HepG2 (cell line): ENCODE results near the gene PLCB4. TPM values are rescaled to one million over a fixed set of nuclear protein-coding genes. Genes with fewer than 3 reads are reported as not detected.

Source experiments
- ATAC-seq: fragments of 200-7000 bp; cut with Tn5 transposase; 3 replicates; pipeline ENCODE4 v1.9.1; 2020; ENCODE audit warnings: mild to moderate bottlenecking, moderate library complexity
- BruUV-seq: library from RNA; stranded (reverse); fragments of 400-500 nt; replicated peaks from 2 replicates; lab custom pipeline; 2021; lab: Mats Ljungman, UMichigan
- CTCF ChIA-PET: fragments of 300-600 bp; formaldehyde crosslinking; extraction: SDS; loops from one replicate; lab custom pipeline; 2021; ENCODE audit warnings: low total read pairs, inconsistent platforms, low intra/inter-chr PET ratio; lab: Yijun Ruan, JAX
- POLR2A ChIA-PET: fragments of 350-600 bp; sonication (Branson Sonifier 250); formaldehyde crosslinking; loops from one replicate; lab custom pipeline; 2020; ENCODE audit warnings: antibody characterized with exemption, inconsistent platforms; lab: Yijun Ruan, JAX
- DNase-seq: peaks from one replicate; pipeline ENCODE4 v3.0.0-alpha.2; 2015; ENCODE audit warnings: low spot score
- FAIRE-seq: peaks from 3 replicates; lab custom pipeline; 2011; peaks lifted over from hg19 to GRCh38; lab: Jason Lieb, UNC
- H2AFZ ChIP-seq: one replicate; pipeline ENCODE4 v1.6.1; 2011; ENCODE audit warnings: low read length, inconsistent platforms
- H3K27ac ChIP-seq: fragments of 300-600 bp; 3 replicates; pipeline ENCODE4 v1.8.0; 2011; ENCODE audit warnings: mixed run types, mild to moderate bottlenecking, mixed read lengths, low read length, inconsistent platforms; ENCODE audit not compliant: insufficient read depth; ENCODE audit errors: extremely low read length
- H3K27me3 ChIP-seq, 2 experiments: fragments of 200-600 bp in 1 of 2; 2 replicates in 1 of 2; 3 replicates in 1 of 2; pipeline versions ENCODE4 v1.6.0 to v1.8.0; 2011; ENCODE audit warnings: low read length in 2 of 2, mild to moderate bottlenecking in 2 of 2, moderate library complexity in 2 of 2, inconsistent platforms in 1 of 2; ENCODE audit not compliant: insufficient read depth in 2 of 2, control insufficient read depth in 1 of 2
- H3K36me3 ChIP-seq, 2 experiments: fragments of 200-600 bp in 1 of 2; replicated peaks in 1 of 2; 2 replicates in 1 of 2; 3 replicates in 1 of 2; pipeline versions ENCODE4 v1.5.1 to v1.8.0; 2011; ENCODE audit warnings: low read length in 2 of 2, inconsistent platforms in 1 of 2; ENCODE audit not compliant: insufficient read depth in 2 of 2, control insufficient read depth in 1 of 2
- H3K4me1 ChIP-seq: 2 replicates; pipeline ENCODE4 v1.5.1; 2012; ENCODE audit warnings: low read length, inconsistent platforms; ENCODE audit not compliant: insufficient read depth
- H3K4me2 ChIP-seq: 2 replicates; pipeline ENCODE4 v1.6.0; 2011; ENCODE audit warnings: low read depth, low read length, inconsistent platforms
- H3K4me3 ChIP-seq, 3 experiments: fragments of 200-600 bp in 1 of 3; sonication (generic), shearing (Covaris generic) in 1 of 3; replicated peaks in 1 of 3; 2 replicates each; pipeline ENCODE4 v1.5.1; 2011 to 2016; ENCODE audit warnings: low read length in 3 of 3, inconsistent platforms in 2 of 3, low read depth in 2 of 3, mild to moderate bottlenecking in 2 of 3, control low read depth in 1 of 3, mixed read lengths in 1 of 3; ENCODE audit not compliant: insufficient read depth in 1 of 3
- H3K79me2 ChIP-seq: one replicate; pipeline ENCODE4 v1.6.1; 2011; ENCODE audit warnings: low read length, inconsistent platforms; ENCODE audit not compliant: insufficient read depth
- H3K9ac ChIP-seq: 2 replicates; pipeline ENCODE4 v1.6.0; 2011; ENCODE audit warnings: mild to moderate bottlenecking, low read depth, low read length, inconsistent platforms; ENCODE audit not compliant: insufficient read depth
- H3K9me3 ChIP-seq: 2 replicates; pipeline ENCODE4 v1.5.1; 2012; ENCODE audit warnings: mild to moderate bottlenecking, low read length
- H4K20me1 ChIP-seq: 2 replicates; pipeline ENCODE4 v1.6.0; 2011; ENCODE audit warnings: inconsistent platforms, mild to moderate bottlenecking, low read length, moderate library complexity; ENCODE audit not compliant: insufficient read depth
- FOXJ3 ChIP-seq: sonication (generic); formaldehyde crosslinking; IDR thresholded peaks from 2 replicates; pipeline ENCODE4 v1.4.0; 2020; ENCODE audit warnings: missing genetic modification reagents, mild to moderate bottlenecking, borderline replicate concordance
- NBN ChIP-seq: fragments of 450-650 bp; conservative IDR thresholded peaks from 2 replicates; pipeline ENCODE4 v1.6.1; 2017
- REST ChIP-seq, 2 experiments: IDR thresholded peaks; 2 replicates each; pipeline ENCODE4 v1.6.1; 2011 to 2012; ENCODE audit warnings: low read length in 2 of 2, borderline replicate concordance in 1 of 2, low read depth in 1 of 2, mild to moderate bottlenecking in 1 of 2, moderate library complexity in 1 of 2
- RORA ChIP-seq: sonication (generic); formaldehyde crosslinking; IDR thresholded peaks from 2 replicates; pipeline ENCODE4 v1.5.0; 2020; ENCODE audit warnings: mild to moderate bottlenecking, missing genetic modification reagents, moderate library complexity
- SNRNP70 ChIP-seq: fragments of 200-400 bp; formaldehyde crosslinking; IDR thresholded peaks from 2 replicates; pipeline ENCODE4 v1.6.1; 2017; ENCODE audit warnings: mild to moderate bottlenecking, low read depth, low read length, moderate library complexity
- SP140L ChIP-seq: sonication (generic); formaldehyde crosslinking; IDR thresholded peaks from 2 replicates; pipeline ENCODE4 v1.4.0; 2020; ENCODE audit warnings: missing genetic modification reagents, borderline replicate concordance
- ZNF281 ChIP-seq: sonication (generic); formaldehyde crosslinking; IDR thresholded peaks from 2 replicates; pipeline ENCODE4 v1.4.0; 2020; ENCODE audit warnings: missing genetic modification reagents, borderline replicate concordance
- ZNF350 ChIP-seq: sonication (generic); formaldehyde crosslinking; IDR thresholded peaks from 2 replicates; pipeline ENCODE4 v1.4.0; 2020; ENCODE audit warnings: mild to moderate bottlenecking, low read depth, missing genetic modification reagents, borderline replicate concordance
- ZNF629 ChIP-seq: sonication (generic); formaldehyde crosslinking; conservative IDR thresholded peaks from 2 replicates; pipeline ENCODE4 v1.5.0; 2020; ENCODE audit warnings: missing genetic modification reagents
- ZNF746 ChIP-seq: sonication (generic); formaldehyde crosslinking; IDR thresholded peaks from 2 replicates; pipeline ENCODE4 v1.8.0; 2022; ENCODE audit warnings: mild to moderate bottlenecking, missing genetic modification reagents
- WGBS: methylation state at CpG from one replicate; pipeline ENCODE4 v1.1.6; 2017; ENCODE audit warnings: low lambda C conversion rate; 5-methylcytosine and 5-hydroxymethylcytosine counted together
- in situ Hi-C: cut with HindIII; loops from 2 replicates; pipeline ENCODE4 v1.10.0; 2017; ENCODE audit warnings: low pct_unique_long_range_greater_than_20kb; ENCODE audit not compliant: extremely low pct_ligation_motif_present
- intact Hi-C: fragments of 100-400 bp; cut with micrococcal nuclease; formaldehyde crosslinking; loops from one replicate; pipeline ENCODE4 v1.10.0; 2022; ENCODE audit not compliant: unreplicated experiment
- polyA plus RNA-seq, 8 experiments: library from polyadenylated mRNA; depleted of rRNA in 3 of 8; stranded (reverse) in 7 of 8; unstranded in 1 of 8; fragments of >200 nt; fragmentation: Illumina TruSeq in 4 of 8; extraction: Trizol in 4 of 8; gene quantifications; 2 replicates each; pipeline versions ENCODE4 v1.2.1 to v1.2.3, GENCODE V29; 2011 to 2016; ENCODE audit warnings: low read depth in 4 of 8, missing spikeins in 1 of 8, mixed read lengths in 1 of 8; ENCODE audit not compliant: insufficient read depth in 1 of 8
- total RNA-seq, 5 experiments: library from RNA; depleted of rRNA; stranded (reverse); fragments of >200 nt; fragmentation: Illumina TruSeq; extraction: Trizol; gene quantifications; 2 replicates each; pipeline ENCODE4 v1.2.3, GENCODE V29; 2016; ENCODE audit warnings: low read depth in 1 of 5

Gene PLCB4
- total and polyA plus RNA-seq, 2 of the 13 experiments (the other 11 are each of a cell fraction or from before 2014, with no cell fraction given) = 0.01 TPM; not detected in 1

- TF ChIP-seq NBN (no peak), RORA (CRISPR knock-in tag) (no peak), ZNF746 (CRISPR knock-in tag) (no peak), FOXJ3 (CRISPR knock-in tag) (no peak), ZNF281 (CRISPR knock-in tag) (no peak), SNRNP70 (no peak), ZNF629 (CRISPR knock-in tag) (no peak)
These were observed 7.6 kb downstream of the PLCB4 start (continued) for GRCh38 chr20:9076440-9076839.

GRCh38 chr20:9078826-9079731, 10.2 kb downstream of the PLCB4 start:
- no TSS peak for BruUV-seq

More at GRCh38 chr20:9078826-9079731, 10.2 kb downstream of the PLCB4 start:
- WGBS = 2% methylated on average over 5 of the region's 5 CpGs
- Histone ChIP-seq H3K4me2 (no peak overlapping the region), H3K4me3 (no peak overlapping the region), H3K27me3 (peaks cover 0 to 6% of the 10 kb centered on the region in 2 experiments; a peak in 2 of 5 replicates), H3K4me1 (no peaks in the 10 kb centered on the region), H2AFZ (no peak overlapping the region), H3K9me3 (no peaks in the 10 kb centered on the region), H3K79me2 (no peaks in the 10 kb centered on the region), H3K9ac (no peak overlapping the region), H3K36me3 (no peaks in the 10 kb centered on the region), H3K27ac (no peak overlapping the region), H4K20me1 (no peaks in the 10 kb centered on the region)
- in situ Hi-C loops = no loop called here
- FAIRE-seq = no peak
- no peak for ATAC-seq
- TF ChIP-seq SP140L (CRISPR knock-in tag) (no peak), ZNF350 (CRISPR knock-in tag) (no peak), REST (IDR thresholded peaks at IDR 0.05; ENCODE audit: borderline replicate concordance in 1 of 2, low read depth in 1 of 2, low read length in 2 of 2) (no peak)
- DNase-seq = no peak
- ChIA-PET CTCF (no interaction called here), POLR2A (no interaction called here)
- intact Hi-C loops = no loop called here
